ENCODE data around the gene MYLK. TPM values are rescaled to one million over a fixed set of nuclear protein-coding genes. Genes with fewer than 3 reads are reported as not detected.

MYLK gene
- total and polyA plus RNA-seq, 10 of the 15 experiments (the other 5 are each of a cell fraction or from before 2014, with no cell fraction given): 0.04 to 1.6 (median 0.42) TPM; not detected in 1

- BruUV-seq (replicated peaks): no TSS peak
- Histone ChIP-seq H3K9me3 (replicated peaks; ENCODE audit: control insufficient read depth, insufficient read depth, low read length) (no peaks in the 10 kb centered on the region), H3K79me2 (ENCODE audit: control insufficient read depth, insufficient read depth, low read length) (no peaks in the 10 kb centered on the region), H3K36me3 (ENCODE audit: control insufficient read depth in 2 of 2, insufficient read depth in 2 of 2, low read length in 1 of 2) (no peaks in the 10 kb centered on the region), H3K9ac (ENCODE audit: control insufficient read depth, insufficient read depth, low read length) (no peak overlapping the region), H3K27ac (ENCODE audit: control insufficient read depth, insufficient read depth) (no peak overlapping the region), H3K4me1 (ENCODE audit: control insufficient read depth, insufficient read depth, low read length) (no peaks in the 10 kb centered on the region), H2AFZ (ENCODE audit: control insufficient read depth, low read depth, low read length) (no peak overlapping the region), H3K4me2 (ENCODE audit: control insufficient read depth, insufficient read depth) (no peak overlapping the region), H3K27me3 (replicated peaks in 1 of 2; ENCODE audit: control insufficient read depth in 2 of 2, insufficient read depth in 2 of 2, low read length in 1 of 2) (no peaks in the 10 kb centered on the region), H4K20me1 (ENCODE audit: control insufficient read depth, insufficient read depth) (no peaks in the 10 kb centered on the region), H3K4me3 (no peak overlapping the region)
- TF ChIP-seq NR2C1 (IDR thresholded peaks at IDR 0.05): no peak
- no peak for TF ChIP-seq TAF1 (IDR thresholded peaks at IDR 0.05; ENCODE audit: borderline replicate concordance, low read depth, low read length)
- no peak for TF ChIP-seq CUX1 (IDR thresholded peaks at IDR 0.05; ENCODE audit: insufficient replicate concordance, low read depth, low read length)
- ChIA-PET RAD21 (ENCODE audit: unreplicated experiment) (no interaction called here), SMC1A (ENCODE audit: uncharacterized antibody, unreplicated experiment) (no interaction called here), POLR2A (no interaction called here), CTCF (no interaction called here)
- FAIRE-seq: no peak
- intact Hi-C loops (cut with micrococcal nuclease; ENCODE audit: unreplicated experiment): no loop called here
- DNase-seq (ENCODE audit: low read depth, low spot score): no peak
- ATAC-seq: no peak
- WGBS (ENCODE audit: insufficient coverage, insufficient replicate concordance, low lambda C conversion rate, missing lambda C conversion rate): 0% methylated on average over 3 of the region's 3 CpGs
- in situ Hi-C loops (cut with MboI): no loop called here
These were observed 51.3 kb downstream of the MYLK start for GRCh38 chr3:123832692-123833397.
